Urinary bladder (tissue), 4 donors: ENCODE results near the gene GPR63. TPM values are rescaled to one million over a fixed set of nuclear protein-coding genes. Genes with fewer than 3 reads are reported as not detected.

Experiments used
- DNase-seq: peaks from one replicate; pipeline ENCODE4 v3.0.0-alpha.2; 2015; ENCODE audit errors: extremely low spot score
- H3K27ac ChIP-seq: one replicate; pipeline ENCODE4 v1.5.1; 2013; ENCODE audit warnings: low read depth, mild to moderate bottlenecking, moderate library complexity
- H3K36me3 ChIP-seq: one replicate; pipeline ENCODE4 v1.6.1; 2013; ENCODE audit warnings: mild to moderate bottlenecking, moderate library complexity; ENCODE audit not compliant: insufficient read depth
- H3K4me1 ChIP-seq: one replicate; pipeline ENCODE4 v1.6.1; 2013; ENCODE audit warnings: mild to moderate bottlenecking, moderate library complexity; ENCODE audit not compliant: insufficient read depth
- H3K4me3 ChIP-seq: one replicate; pipeline ENCODE4 v1.5.1; 2013; ENCODE audit warnings: low read depth, low read length
- WGBS: extraction: QIAGEN DNeasy Blood & Tissue Kit; methylation state at CpG from one replicate; pipeline ENCODE4 v1.1.7; 2013; 5-methylcytosine and 5-hydroxymethylcytosine counted together
- polyA plus RNA-seq: library from polyadenylated mRNA; stranded (reverse); fragments of 200-250 nt; gene quantifications from one replicate; pipeline ENCODE4 v1.2.3, GENCODE V29; 2013
- total RNA-seq: library from RNA; depleted of rRNA; stranded (reverse); fragments of >200 nt; gene quantifications from one replicate; pipeline ENCODE4 v1.2.3, GENCODE V29; 2014
- donor health status: healthy with polysubstance abuse.
- donor health status: healthy.

The GPR63 gene
- total and polyA plus RNA-seq, 2 donors = 1.1 to 9.7 TPM

DNA sequence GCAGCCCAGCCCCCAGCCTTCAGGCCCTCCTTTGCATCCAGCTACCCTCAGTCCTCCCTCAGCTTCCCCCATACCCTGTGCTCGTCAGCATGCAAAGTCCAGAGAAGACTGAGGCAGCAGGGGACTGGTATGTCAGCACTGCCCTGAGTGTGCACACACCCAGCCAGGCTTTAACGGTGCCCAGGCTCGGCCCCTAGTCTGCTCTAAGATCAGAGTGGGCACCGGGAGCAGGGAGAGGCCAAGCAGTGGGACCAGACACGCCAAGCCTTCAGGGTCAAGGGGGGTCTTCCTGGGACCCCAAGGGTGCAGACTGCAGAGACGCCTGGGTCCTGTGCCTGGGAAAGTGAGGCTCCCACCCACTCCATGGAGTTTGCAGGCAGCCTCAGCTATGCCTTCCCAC is 74.7 kb downstream of the GPR63 start:
- DNase-seq = no peak
- Histone ChIP-seq H3K27ac (no peak overlapping the region), H3K4me3 (no peak overlapping the region), H3K36me3 (no peaks in the 10 kb centered on the region), H3K4me1 (no peaks in the 10 kb centered on the region)
- 84% methylated on average over 6 of the region's 6 CpGs for WGBS

DNA sequence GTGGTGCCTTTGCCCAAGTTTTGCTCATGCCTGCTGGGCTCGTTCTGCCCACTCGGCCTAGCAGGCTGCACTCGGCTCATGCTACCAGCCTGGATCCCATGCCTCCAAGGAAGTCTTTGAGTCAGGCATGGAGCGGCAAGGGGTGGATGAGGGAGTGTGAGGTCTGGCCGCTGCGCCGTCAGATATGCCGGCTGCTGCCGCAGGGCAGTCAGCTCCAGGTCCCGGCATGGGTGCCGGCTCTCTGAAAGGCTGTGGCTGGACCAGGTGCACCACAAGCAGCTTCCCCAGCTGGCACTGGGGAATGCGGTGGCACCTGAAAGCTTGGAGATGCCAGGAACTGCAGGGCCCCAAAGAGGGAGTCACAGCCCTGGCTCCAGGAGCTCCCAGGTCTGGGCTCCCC is 75.5 kb downstream of the GPR63 start:
- Histone ChIP-seq H3K27ac (no peak overlapping the region), H3K4me1 (no peaks in the 10 kb centered on the region), H3K36me3 (no peaks in the 10 kb centered on the region), H3K4me3 (no peak overlapping the region)
- DNase-seq = no peak
- WGBS = 91% methylated on average over 12 of the region's 12 CpGs

DNA sequence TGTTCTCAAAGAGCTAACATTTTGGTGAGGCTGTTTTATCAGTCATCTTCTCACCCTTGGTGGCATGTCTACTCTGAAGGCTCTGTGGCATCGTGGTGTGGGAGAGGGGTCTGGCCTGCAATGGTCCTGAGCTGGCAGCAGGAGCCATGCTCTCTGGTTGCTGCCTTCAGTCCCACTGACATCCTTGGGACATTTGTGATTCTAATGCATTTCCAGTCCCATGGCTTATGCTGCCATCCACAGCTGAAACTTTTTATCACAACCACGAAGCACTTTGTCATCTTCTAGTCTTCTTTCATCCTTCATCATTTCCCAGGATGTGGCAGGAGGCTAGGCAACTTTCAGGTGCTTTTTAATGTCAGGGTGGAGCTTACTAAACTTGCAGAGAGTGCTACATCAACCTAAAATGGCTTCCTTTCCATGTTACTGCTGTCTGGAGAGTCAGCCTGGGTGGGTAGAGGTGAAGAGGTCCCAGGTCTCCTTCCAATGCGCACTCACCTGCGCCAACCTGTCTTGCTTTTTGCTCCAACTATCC is 77.1 kb downstream of the GPR63 start:
- no peak for DNase-seq
- H3K4me1 ChIP-seq = no peaks in the 10 kb centered on the region
- 84% methylated on average over 4 of the region's 4 CpGs for whole genome bisulfite sequencing
- H3K4me3 ChIP-seq = no peak overlapping the region
- no peaks in the 10 kb centered on the region for H3K36me3 ChIP-seq
- H3K27ac ChIP-seq = no peak overlapping the region

DNA sequence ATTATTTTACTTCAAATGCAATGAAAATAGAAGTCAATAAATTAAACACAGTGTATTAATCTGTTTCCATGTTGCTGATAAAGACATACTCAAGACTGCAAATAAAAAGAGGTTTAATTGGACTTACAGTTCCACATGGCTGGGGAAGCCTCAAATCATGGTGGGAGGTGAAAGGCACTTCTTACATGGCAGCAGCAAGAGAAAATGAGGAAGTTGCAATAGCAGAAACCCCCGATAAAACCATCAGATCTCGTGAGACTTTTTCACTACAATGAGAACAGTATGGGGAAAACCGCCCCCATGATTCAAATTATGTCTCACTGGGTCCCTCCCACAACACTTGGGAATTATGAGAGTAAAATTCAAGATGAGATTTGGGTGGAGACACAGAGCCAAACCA is 82.2 kb downstream of the GPR63 start:
- 82% methylated on average over 3 of the region's 3 CpGs for WGBS
- Histone ChIP-seq H3K4me3 (no peak overlapping the region), H3K4me1 (no peaks in the 10 kb centered on the region), H3K36me3 (peaks cover 1% of the 10 kb centered on the region), H3K27ac (no peak overlapping the region)
- no peak for DNase-seq

DNA sequence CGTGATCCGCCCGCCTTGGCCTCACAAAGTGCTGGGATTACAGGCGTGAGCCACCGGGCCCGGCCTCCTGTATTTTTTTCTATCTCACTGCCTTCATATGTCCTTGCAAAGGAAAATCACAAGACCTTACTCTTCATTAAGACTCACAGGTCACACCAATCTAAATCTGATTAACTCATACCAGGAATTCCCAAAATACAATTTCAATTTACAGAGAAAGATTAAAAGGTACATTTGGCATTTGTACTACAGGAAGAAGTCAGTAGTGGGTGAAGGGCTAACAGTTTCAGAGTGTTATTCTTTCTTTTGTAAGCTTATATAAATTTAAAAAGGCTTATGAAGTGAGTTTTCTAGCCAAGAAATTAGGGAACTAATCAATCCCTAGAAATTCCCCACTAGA is 87.4 kb downstream of the GPR63 start:
- DNase-seq = no peak
- H3K4me1 ChIP-seq = no peaks in the 10 kb centered on the region
- peaks cover 1% of the 10 kb centered on the region for H3K36me3 ChIP-seq
- 95% methylated on average over 6 of the region's 6 CpGs for WGBS
- H3K4me3 ChIP-seq = no peak overlapping the region
- no peak overlapping the region for H3K27ac ChIP-seq

Other genes with a start within 250 kb of the GPR63 start
- gene NDUFAF4, start 60.4 kb upstream of the GPR63 start, total RNA-seq = 31.4 TPM
- gene NDUFAF4, start 60.4 kb upstream of the GPR63 start, polyA plus RNA-seq = 21.6 TPM
- gene KLHL32, start 87.3 kb upstream of the GPR63 start, total RNA-seq = 0.11 TPM
- gene KLHL32, start 87.3 kb upstream of the GPR63 start, polyA plus RNA-seq = 0.05 TPM